Measurements from ENCODE around the gene ROBO1.

DNA sequence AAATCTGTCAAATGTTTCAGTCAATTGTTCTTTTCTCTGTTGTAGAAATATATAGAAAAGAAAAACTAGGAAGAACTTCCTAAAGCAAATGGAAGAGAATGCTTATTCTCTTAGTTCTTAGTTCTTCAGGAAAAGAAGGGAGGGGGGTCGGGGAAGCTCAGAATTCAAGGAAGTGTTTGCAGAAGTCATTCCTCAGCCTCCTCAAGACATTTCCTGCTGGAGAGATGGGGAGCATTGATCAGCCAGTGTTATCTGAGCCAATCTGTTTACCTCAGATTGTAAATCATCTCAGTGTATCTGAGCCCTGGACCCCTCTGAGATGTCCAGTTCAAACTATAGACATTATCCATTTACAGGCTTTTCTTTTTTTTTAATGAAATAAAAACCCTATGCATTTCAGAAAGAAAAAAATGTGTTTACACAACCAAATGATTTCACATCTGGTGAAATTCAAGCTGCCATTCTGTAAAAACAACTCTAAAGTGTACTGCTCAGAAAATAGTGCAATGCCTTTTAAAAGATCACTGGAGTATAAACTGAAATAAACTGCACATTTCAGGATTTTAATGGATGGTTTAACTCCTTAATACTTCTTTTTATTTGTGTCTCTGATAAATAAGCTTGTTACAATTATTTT, 460.7 kb downstream of the ROBO1 start:
- TF ChIP-seq CTCF (IDR thresholded peaks at IDR 0.05) (no peak), ZFX (IDR thresholded peaks at IDR 0.05; ENCODE audit: borderline replicate concordance) (no peak)
